Right lobe of liver (tissue), 6 donors: Measurements from ENCODE around the gene RALGAPA2. TPM values are rescaled to one million over a fixed set of nuclear protein-coding genes. Genes with fewer than 3 reads are reported as not detected.

Experiments used
- ATAC-seq, 4 donors: fragments of 200-7000 bp; cut with Tn5 transposase; one replicate each; pipeline ENCODE4 v1.9.1; 2020; ENCODE audit warnings: mild to moderate bottlenecking in 4 of 4, moderate library complexity in 4 of 4
- DNase-seq, 3 donors: peaks; one replicate each; pipeline ENCODE4 v3.0.0-alpha.2; 2020
- H3K27ac ChIP-seq, 3 donors: fragments of 200-600 bp; one replicate each; pipeline ENCODE4 v1.8.0; 2022
- H3K27me3 ChIP-seq, 2 donors: fragments of 200-600 bp; one replicate each; pipeline ENCODE4 v1.8.0; 2022
- H3K36me3 ChIP-seq, 4 donors: fragments of 200-600 bp; sonication (generic) in 1 of 4; one replicate each; pipeline versions ENCODE4 v1.5.1 to v1.8.0; 2017 to 2022; ENCODE audit warnings: control low read depth in 1 of 4
- H3K4me1 ChIP-seq, 4 donors: fragments of 200-600 bp; sonication (generic) in 1 of 4; one replicate each; pipeline versions ENCODE4 v1.5.1 to v1.8.0; 2017 to 2022; ENCODE audit warnings: control low read depth in 1 of 4
- H3K4me3 ChIP-seq, 3 donors: fragments of 200-600 bp; one replicate each; pipeline ENCODE4 v1.8.0; 2022
- H3K9me3 ChIP-seq, 4 donors: fragments of 200-600 bp; sonication (generic) in 1 of 4; one replicate each; pipeline versions ENCODE4 v1.5.1 to v1.8.0; 2017 to 2022; ENCODE audit warnings: control low read depth in 1 of 4
- POLR2A ChIP-seq: fragments of 450-650 bp; IDR thresholded peaks from one replicate; pipeline ENCODE4 v1.6.1; 2017; ENCODE audit warnings: antibody characterized with exemption, mild to moderate bottlenecking
- WGBS: methylation state at CpG from one replicate; pipeline ENCODE4 v1.1.6; 2018; ENCODE audit warnings: low coverage, low lambda C conversion rate; ENCODE audit not compliant: insufficient coverage; ENCODE audit errors: missing lambda C conversion rate; 5-methylcytosine and 5-hydroxymethylcytosine counted together
- intact Hi-C, 2 donors: fragments of 100-400 bp; cut with DNase I; formaldehyde crosslinking; loops; one replicate each; pipeline versions ENCODE4 v1.11.2 to v1.14.1; 2022
- total RNA-seq, 6 experiments: library from RNA; depleted of rRNA in 2 of 6; stranded (reverse); fragments of >200 nt in 2 of 6; fragmentation: NEBNext Ultra II Directional in 3 of 6; extraction: Animal tissue kit (Norgen Biotek cat#: 25700) in 3 of 6; gene quantifications; one replicate each; pipeline versions ENCODE4 v1.1.0 to v1.2.4, GENCODE V29; 2016 to 2023
- TF ChIP-seq, protein P1 (sequence below), 4 donors: fragments of 200-600 bp in 3 of 4; fragments of 450-650 bp in 1 of 4; IDR thresholded peaks; one replicate each; pipeline versions ENCODE4 v1.5.1 to v1.8.0; 2016 to 2022; ENCODE audit warnings: antibody characterized with exemption in 4 of 4, mild to moderate bottlenecking in 2 of 4
- donor health status: DM: no; HTN: yes; CAD: no.
- donor health status: DM: no; HTN: no; CAD: no.
- donor health status: DM: no; HTN: no; CAD: no.
- donor health status: DM: no; HTN: yes; CAD: no.
- donor health status: DM: no; HTN: yes; CAD: no.

The RALGAPA2 gene
- total RNA-seq, 6 experiments from 2014 or later, result 38.3 to 76.7 (median 62.7) TPM

DNA sequence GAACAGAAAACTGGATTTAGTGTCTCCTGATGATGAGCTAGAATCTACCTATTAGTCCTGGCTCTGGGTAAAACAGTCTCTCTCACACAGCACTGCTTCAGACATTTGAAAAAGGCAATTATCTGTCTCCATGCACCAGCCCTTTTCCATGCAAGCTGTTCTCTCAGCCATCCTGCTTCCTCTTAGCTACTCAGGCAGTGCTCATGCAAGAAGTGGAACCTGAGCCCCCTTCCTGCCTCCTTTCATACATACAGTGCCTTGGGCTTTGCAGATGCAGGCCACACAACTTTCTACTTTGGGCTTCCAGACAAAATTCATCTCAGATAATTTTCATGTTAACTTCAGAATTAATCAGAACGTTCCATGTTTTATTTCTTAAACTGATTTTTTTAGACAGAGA, 151.3 kb downstream of the RALGAPA2 start:
- DNase-seq (no peak), ATAC-seq (no peak)
- intact Hi-C loops, result loop anchor here in 1 of 2 donors (10.0 kb wide), 1 partner anchor 196 kb away; the partner anchor contains the start of gene INSM1
- Histone ChIP-seq H3K9me3 (no peaks in the 10 kb centered on the region), H3K27me3 (no peaks in the 10 kb centered on the region), H3K4me1 (no peaks in the 10 kb centered on the region), H3K36me3 (peaks cover 0 to 10% (median 4%) of the 10 kb centered on the region in 4 donors), H3K27ac (no peak overlapping the region), H3K4me3 (no peak overlapping the region)
- TF ChIP-seq, protein P1, sequence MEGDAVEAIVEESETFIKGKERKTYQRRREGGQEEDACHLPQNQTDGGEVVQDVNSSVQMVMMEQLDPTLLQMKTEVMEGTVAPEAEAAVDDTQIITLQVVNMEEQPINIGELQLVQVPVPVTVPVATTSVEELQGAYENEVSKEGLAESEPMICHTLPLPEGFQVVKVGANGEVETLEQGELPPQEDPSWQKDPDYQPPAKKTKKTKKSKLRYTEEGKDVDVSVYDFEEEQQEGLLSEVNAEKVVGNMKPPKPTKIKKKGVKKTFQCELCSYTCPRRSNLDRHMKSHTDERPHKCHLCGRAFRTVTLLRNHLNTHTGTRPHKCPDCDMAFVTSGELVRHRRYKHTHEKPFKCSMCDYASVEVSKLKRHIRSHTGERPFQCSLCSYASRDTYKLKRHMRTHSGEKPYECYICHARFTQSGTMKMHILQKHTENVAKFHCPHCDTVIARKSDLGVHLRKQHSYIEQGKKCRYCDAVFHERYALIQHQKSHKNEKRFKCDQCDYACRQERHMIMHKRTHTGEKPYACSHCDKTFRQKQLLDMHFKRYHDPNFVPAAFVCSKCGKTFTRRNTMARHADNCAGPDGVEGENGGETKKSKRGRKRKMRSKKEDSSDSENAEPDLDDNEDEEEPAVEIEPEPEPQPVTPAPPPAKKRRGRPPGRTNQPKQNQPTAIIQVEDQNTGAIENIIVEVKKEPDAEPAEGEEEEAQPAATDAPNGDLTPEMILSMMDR (IDR thresholded peaks at IDR 0.05), result no peak
- no peak for TF ChIP-seq POLR2A
- WGBS, result 80% methylated on average over 1 of the region's 1 CpG

- Histone ChIP-seq H3K36me3 (peaks cover 0 to 5% (median 1%) of the 10 kb centered on the region in 4 donors), H3K4me3 (no peak overlapping the region), H3K4me1 (no peaks in the 10 kb centered on the region), H3K27me3 (no peaks in the 10 kb centered on the region), H3K9me3 (no peaks in the 10 kb centered on the region), H3K27ac (no peak overlapping the region)
- intact Hi-C loops, result no loop called here
- TF ChIP-seq, protein P1 (IDR thresholded peaks at IDR 0.05), result no peak
- TF ChIP-seq POLR2A, result no peak
- WGBS, result 95% methylated on average over 3 of the region's 3 CpGs
- ATAC-seq (no peak), DNase-seq (no peak)
These were observed 155.0 kb downstream of the RALGAPA2 start for GRCh38 chr20:20557406-20557805.

DNA sequence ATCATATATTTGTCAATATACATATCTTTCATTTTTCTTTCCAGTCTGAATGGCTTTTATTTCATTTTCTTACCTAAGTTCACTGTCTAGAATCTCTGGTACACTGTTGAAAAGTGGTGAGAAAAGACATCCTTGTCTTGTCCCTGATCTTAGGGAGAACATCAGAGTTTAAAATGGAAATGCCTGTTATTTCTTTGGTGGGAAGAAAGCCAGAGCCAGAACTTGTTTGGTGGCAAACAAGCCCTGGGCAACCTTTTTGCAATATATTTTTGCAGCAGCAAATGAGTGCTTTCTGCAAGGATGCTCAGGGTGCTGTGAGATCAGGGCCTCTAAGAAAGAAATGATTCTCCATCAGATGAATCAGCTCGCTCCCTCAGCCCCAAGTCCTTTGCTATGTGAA, 156.6 kb downstream of the RALGAPA2 start:
- 88% methylated on average over 1 of the region's 1 CpG for WGBS
- TF ChIP-seq, protein P1 (IDR thresholded peaks at IDR 0.05), result no peak
- no peak for TF ChIP-seq POLR2A
- H3K4me3 ChIP-seq, result no peak overlapping the region

DNA sequence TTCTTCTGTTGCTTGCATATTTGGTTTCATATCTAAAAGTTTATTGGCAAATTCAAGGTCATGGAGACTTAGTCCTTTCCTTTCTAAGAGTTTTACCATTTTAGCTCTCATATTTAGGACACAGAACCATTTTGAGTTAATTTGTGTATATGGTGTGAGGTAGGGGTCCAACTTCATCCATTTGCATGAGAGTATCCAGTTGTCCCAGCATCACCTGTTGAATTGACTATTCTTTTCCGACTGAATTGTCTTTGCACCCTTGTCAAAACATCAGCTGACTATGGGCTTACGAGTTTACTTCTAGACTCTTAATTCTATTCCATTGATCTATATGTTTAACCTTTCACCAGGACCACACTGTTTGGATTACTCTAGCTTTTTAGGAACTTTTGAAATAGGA, 157.5 kb downstream of the RALGAPA2 start:
- H3K4me1 ChIP-seq, result no peaks in the 10 kb centered on the region
- no peak overlapping the region for H3K27ac ChIP-seq
- no peaks in the 10 kb centered on the region for H3K9me3 ChIP-seq
- 96% methylated on average over 2 of the region's 2 CpGs for WGBS
- ATAC-seq (no peak), DNase-seq (no peak)
- TF ChIP-seq POLR2A, result no peak
- TF ChIP-seq, protein P1 (IDR thresholded peaks at IDR 0.05), result no peak
- H3K36me3 ChIP-seq, result peaks cover 0 to 4% (median 1%) of the 10 kb centered on the region in 4 donors
- intact Hi-C loops, result no loop called here
- H3K27me3 ChIP-seq, result no peaks in the 10 kb centered on the region
- H3K4me3 ChIP-seq, result no peak overlapping the region

More for the DNA sequence above, 156.6 kb downstream of the RALGAPA2 start:
- Histone ChIP-seq H3K27ac (no peak overlapping the region), H3K4me1 (no peaks in the 10 kb centered on the region), H3K9me3 (no peaks in the 10 kb centered on the region), H3K27me3 (no peaks in the 10 kb centered on the region), H3K36me3 (peaks cover 0 to 5% (median 1%) of the 10 kb centered on the region in 4 donors)
- no peak for DNase-seq
- no peak for ATAC-seq
- intact Hi-C loops, result no loop called here

DNA sequence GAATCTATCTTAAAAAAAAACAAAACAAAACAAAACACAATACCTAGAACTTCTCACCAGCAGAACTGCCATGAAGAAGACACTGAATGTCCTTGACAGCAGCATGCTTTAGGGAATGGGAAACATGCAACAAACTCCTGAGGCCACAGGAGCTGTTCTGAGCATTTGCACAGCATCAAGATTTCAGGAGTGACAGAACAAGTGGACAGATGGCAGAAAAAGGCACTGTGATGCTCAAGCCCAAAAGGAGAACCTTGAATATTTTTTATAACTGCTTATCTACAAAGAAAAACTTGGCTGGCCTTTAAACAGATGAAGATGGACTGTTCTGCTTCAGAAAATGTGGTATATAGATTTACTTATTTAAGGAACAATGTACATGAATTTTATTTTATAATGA, 158.9 kb downstream of the RALGAPA2 start:
- TF ChIP-seq POLR2A, result no peak
- no peak for DNase-seq
- ATAC-seq, result no peak
- no peak overlapping the region for H3K27ac ChIP-seq
- peaks cover 0 to 3% (median 0%) of the 10 kb centered on the region in 4 donors for H3K36me3 ChIP-seq
- no peaks in the 10 kb centered on the region for H3K9me3 ChIP-seq
- H3K4me1 ChIP-seq, result peaks cover 0 to 9% (median 4%) of the 10 kb centered on the region in 4 donors
- H3K4me3 ChIP-seq, result no peak overlapping the region
- H3K27me3 ChIP-seq, result no peaks in the 10 kb centered on the region
- intact Hi-C loops, result no loop called here
